Neural progenitor cell (in vitro differentiated cells): ENCODE measurements around the gene OPRL1. TPM values are rescaled to one million over a fixed set of nuclear protein-coding genes. Genes with fewer than 3 reads are reported as not detected.

Source experiments
- DNase-seq: peaks from one replicate; pipeline ENCODE4 v3.0.0-alpha.2; 2016; ENCODE audit warnings: low spot score
- H2AFZ ChIP-seq: fragments of 200-600 bp; sonication (generic); replicated peaks from 2 replicates; pipeline ENCODE4 v1.6.1; 2016; ENCODE audit warnings: antibody characterized with exemption
- H3F3A ChIP-seq: fragments of 200-600 bp; sonication (generic); 2 replicates; pipeline ENCODE4 v1.6.1; 2016; ENCODE audit warnings: antibody characterized with exemption, low read depth
- H3K27ac ChIP-seq: fragments of 200-600 bp; sonication (generic); 2 replicates; pipeline ENCODE4 v1.5.1; 2016; ENCODE audit warnings: mild to moderate bottlenecking
- H3K27me3 ChIP-seq: fragments of 200-600 bp; sonication (generic); 2 replicates; pipeline ENCODE4 v1.6.1; 2016; ENCODE audit warnings: mild to moderate bottlenecking, moderate library complexity
- H3K36me3 ChIP-seq: fragments of 200-600 bp; sonication (generic); 2 replicates; pipeline ENCODE4 v1.5.1; 2016
- H3K4me1 ChIP-seq: fragments of 200-600 bp; sonication (generic); 2 replicates; pipeline ENCODE4 v1.6.1; 2016; ENCODE audit warnings: mixed run types
- H3K4me2 ChIP-seq: fragments of 200-600 bp; sonication (generic); 2 replicates; pipeline ENCODE4 v1.6.1; 2016
- H3K4me3 ChIP-seq: fragments of 200-600 bp; sonication (generic); 2 replicates; pipeline ENCODE4 v1.5.1; 2016
- H3K79me2 ChIP-seq: fragments of 200-600 bp; sonication (generic); 2 replicates; pipeline ENCODE4 v1.6.1; 2016; ENCODE audit warnings: low read depth
- H3K9ac ChIP-seq: fragments of 200-600 bp; sonication (generic); 2 replicates; pipeline ENCODE4 v1.6.1; 2016
- H3K9me3 ChIP-seq: fragments of 200-600 bp; sonication (generic); 2 replicates; pipeline ENCODE4 v1.5.1; 2016; ENCODE audit warnings: low read depth
- H4K20me1 ChIP-seq: fragments of 200-600 bp; sonication (generic); 2 replicates; pipeline ENCODE4 v1.6.1; 2016; ENCODE audit warnings: low read depth
- H3K27ac Mint-ChIP-seq: 3 replicates; pipeline ENCODE4 v1.8.0; 2021; ENCODE audit warnings: mixed read lengths
- H3K27me3 Mint-ChIP-seq: 2 replicates; pipeline ENCODE4 v1.8.0; 2022; ENCODE audit warnings: low read depth, mild to moderate bottlenecking, inconsistent platforms, moderate library complexity, mixed read lengths; ENCODE audit not compliant: insufficient read depth
- H3K36me3 Mint-ChIP-seq: 3 replicates; pipeline ENCODE4 v1.8.0; 2021; ENCODE audit warnings: mixed read lengths
- H3K4me1 Mint-ChIP-seq: 3 replicates; pipeline ENCODE4 v1.8.0; 2021; ENCODE audit warnings: mixed read lengths
- H3K4me3 Mint-ChIP-seq: 3 replicates; pipeline ENCODE4 v1.8.0; 2021; ENCODE audit warnings: mild to moderate bottlenecking, moderate library complexity, mixed read lengths
- H3K9me3 Mint-ChIP-seq: 3 replicates; pipeline ENCODE4 v1.8.0; 2020; ENCODE audit warnings: mixed read lengths
- CTCF ChIP-seq: fragments of 200-600 bp; sonication (generic); IDR thresholded peaks from 2 replicates; pipeline ENCODE4 v1.5.1; 2017; ENCODE audit warnings: antibody characterized with exemption, mild to moderate bottlenecking
- EZH2 ChIP-seq: fragments of 200-600 bp; sonication (generic); IDR thresholded peaks from 2 replicates; pipeline ENCODE4 v1.6.1; 2017; ENCODE audit warnings: antibody characterized with exemption, mild to moderate bottlenecking, moderate library complexity
- EZH2phosphoT487 ChIP-seq: fragments of 200-600 bp; sonication (generic); IDR thresholded peaks from 2 replicates; pipeline ENCODE4 v1.6.1; 2017; ENCODE audit warnings: antibody characterized with exemption
- total RNA-seq: library from RNA; depleted of rRNA; stranded (reverse); fragments of >200 nt; gene quantifications from 2 replicates; pipeline ENCODE4 v1.2.3, GENCODE V29; 2015; ENCODE audit warnings: low replicate concordance

The OPRL1 gene
- total RNA-seq, 1 donor from 2014 or later: 1.3 TPM

DNA sequence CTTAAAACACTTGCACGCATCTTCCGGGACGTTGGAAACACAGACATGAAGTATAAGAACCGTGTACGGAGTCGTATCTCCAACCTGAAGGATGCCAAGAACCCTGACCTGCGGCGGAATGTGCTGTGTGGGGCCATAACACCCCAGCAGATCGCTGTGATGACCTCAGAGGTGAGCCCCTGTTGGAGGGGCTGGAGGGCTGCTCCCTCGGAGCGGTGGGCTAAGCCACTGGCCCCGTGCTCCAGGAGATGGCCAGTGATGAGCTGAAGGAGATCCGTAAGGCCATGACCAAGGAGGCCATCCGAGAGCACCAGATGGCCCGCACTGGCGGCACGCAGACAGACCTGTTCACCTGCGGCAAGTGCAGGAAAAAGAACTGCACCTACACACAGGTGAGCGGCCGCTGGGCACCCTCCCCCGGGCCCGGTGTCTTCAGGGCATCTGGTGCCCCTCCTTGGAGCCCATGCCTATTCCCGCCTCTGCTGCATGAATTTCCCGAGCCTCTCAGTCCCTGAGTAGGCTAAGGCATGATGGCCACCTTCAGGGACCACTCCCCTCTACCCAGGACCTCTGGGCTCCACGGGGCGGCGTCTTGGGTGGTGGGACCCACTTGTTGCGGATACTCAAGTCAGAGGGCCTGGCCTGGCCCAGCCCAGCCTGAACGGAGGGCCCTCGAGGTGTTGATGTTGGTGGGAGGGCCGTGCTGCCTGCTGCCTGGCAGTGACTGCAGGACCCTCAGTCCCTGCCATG lies 9.5 kb upstream of the OPRL1 start:
- Histone ChIP-seq H3F3A (no peaks in the 10 kb centered on the region), H4K20me1 (peaks cover 21% of the 10 kb centered on the region), H3K27me3 (no peaks in the 10 kb centered on the region), H3K4me2 (no peak overlapping the region), H3K4me1 (no peaks in the 10 kb centered on the region), H3K36me3 (no peaks in the 10 kb centered on the region), H3K9me3 (no peaks in the 10 kb centered on the region), H3K9ac (no peak overlapping the region), H3K79me2 (no peaks in the 10 kb centered on the region), H3K27ac (no peak overlapping the region), H3K4me3 (no peak overlapping the region), H2AFZ (no peak overlapping the region)
- peaks cover 4% of the 10 kb centered on the region for H3K27me3 Mint-ChIP-seq
- no peaks in the 10 kb centered on the region for H3K9me3 Mint-ChIP-seq
- H3K27ac Mint-ChIP-seq: no peak overlapping the region
- TF ChIP-seq EZH2 (no peak), EZH2phosphoT487 (no peak), CTCF (no peak)
- no peaks in the 10 kb centered on the region for H3K36me3 Mint-ChIP-seq
- H3K4me1 Mint-ChIP-seq: peaks cover 7% of the 10 kb centered on the region
- H3K4me3 Mint-ChIP-seq: no peak overlapping the region
- no peak for DNase-seq

- Histone ChIP-seq H3K27me3 (no peaks in the 10 kb centered on the region), H3K27ac (no peak overlapping the region), H4K20me1 (peaks cover 16% of the 10 kb centered on the region), H3K79me2 (no peaks in the 10 kb centered on the region), H3K9ac (no peak overlapping the region), H3K9me3 (no peaks in the 10 kb centered on the region), H3K4me2 (no peak overlapping the region), H3F3A (no peaks in the 10 kb centered on the region), H2AFZ (no peak overlapping the region), H3K36me3 (no peaks in the 10 kb centered on the region), H3K4me3 (no peak overlapping the region), H3K4me1 (no peaks in the 10 kb centered on the region)
- no peaks in the 10 kb centered on the region for H3K27me3 Mint-ChIP-seq
- no peak for DNase-seq
- no peak overlapping the region for H3K4me3 Mint-ChIP-seq
- TF ChIP-seq EZH2 (no peak), EZH2phosphoT487 (no peak), CTCF (no peak)
- H3K36me3 Mint-ChIP-seq: no peaks in the 10 kb centered on the region
- no peak overlapping the region for H3K27ac Mint-ChIP-seq
- no peaks in the 10 kb centered on the region for H3K9me3 Mint-ChIP-seq
- H3K4me1 Mint-ChIP-seq: peaks cover 3% of the 10 kb centered on the region
Measured at GRCh38 chr20:64071341-64072332, 8.2 kb upstream of the OPRL1 start.

DNA sequence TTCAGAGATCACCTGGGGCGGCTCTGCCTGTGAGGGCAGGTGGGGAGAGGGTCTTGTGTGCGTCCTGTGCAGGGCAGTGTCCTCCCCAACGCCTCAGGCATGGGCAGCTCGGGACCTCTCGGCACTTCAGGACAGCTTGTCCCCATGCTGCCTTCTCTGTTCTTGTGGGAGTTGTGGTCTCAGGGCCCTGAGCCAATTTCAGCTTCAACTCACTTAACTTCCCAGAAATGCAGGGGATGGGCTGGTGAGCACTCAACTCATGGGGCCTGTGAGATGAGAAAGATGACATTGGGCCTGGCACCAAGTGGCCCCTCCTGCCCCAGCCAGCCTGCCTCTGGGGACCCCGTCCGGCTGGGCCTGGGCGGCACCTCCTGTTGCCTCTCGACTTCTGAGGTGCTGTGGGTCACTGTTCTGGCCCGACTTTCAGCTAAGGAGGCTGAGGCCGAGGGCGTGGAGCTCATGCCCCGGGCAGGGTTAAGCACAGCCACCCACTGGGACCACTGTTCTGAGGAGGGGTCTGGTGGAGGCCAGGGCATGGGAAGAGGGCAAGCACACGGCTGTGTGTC lies 7.3 kb upstream of the OPRL1 start:
- no peaks in the 10 kb centered on the region for H3F3A ChIP-seq
- no peak for DNase-seq
- H3K36me3 ChIP-seq: no peaks in the 10 kb centered on the region
- no peaks in the 10 kb centered on the region for H3K4me1 ChIP-seq
- no peaks in the 10 kb centered on the region for H3K9me3 ChIP-seq
- H3K4me2 ChIP-seq: no peak overlapping the region
- no peak for TF ChIP-seq EZH2
- no peak for TF ChIP-seq CTCF
- no peak for TF ChIP-seq EZH2phosphoT487
- Mint-ChIP-seq H3K36me3 (no peaks in the 10 kb centered on the region), H3K4me1 (no peaks in the 10 kb centered on the region), H3K9me3 (no peaks in the 10 kb centered on the region), H3K27ac (no peak overlapping the region), H3K4me3 (no peak overlapping the region), H3K27me3 (no peaks in the 10 kb centered on the region)
- no peaks in the 10 kb centered on the region for H3K79me2 ChIP-seq
- no peak overlapping the region for H3K4me3 ChIP-seq
- H3K9ac ChIP-seq: no peak overlapping the region
- H2AFZ ChIP-seq: no peak overlapping the region
- peaks cover 15% of the 10 kb centered on the region for H4K20me1 ChIP-seq
- no peak overlapping the region for H3K27ac ChIP-seq
- H3K27me3 ChIP-seq: no peaks in the 10 kb centered on the region
